Ovary (tissue), 9 donors: ENCODE measurements around the gene PATJ. TPM values are rescaled to one million over a fixed set of nuclear protein-coding genes. Genes with fewer than 3 reads are reported as not detected.

ENCODE experiments used
- DNase-seq, 5 donors: peaks; one replicate each; pipeline ENCODE4 v3.0.0-alpha.2; 2019 to 2020
- H3K27ac ChIP-seq, 2 donors: fragments of 200-600 bp; one replicate each; pipeline versions ENCODE4 v1.5.1 to v1.8.0; 2019 to 2022
- H3K27me3 ChIP-seq: fragments of 200-600 bp; one replicate; pipeline ENCODE4 v1.8.0; 2022
- H3K36me3 ChIP-seq: fragments of 200-600 bp; sonication (generic); one replicate; pipeline ENCODE4 v1.5.1; 2019
- H3K4me1 ChIP-seq: one replicate; pipeline ENCODE4 v1.8.1; 2013; ENCODE audit warnings: mild to moderate bottlenecking, moderate library complexity; ENCODE audit not compliant: insufficient read depth
- H3K4me3 ChIP-seq: fragments of 200-600 bp; sonication (generic); one replicate; pipeline ENCODE4 v1.5.1; 2017
- H3K9me3 ChIP-seq, 2 donors: fragments of 200-600 bp in 1 of 2; sonication (generic) in 1 of 2; one replicate each; pipeline versions ENCODE4 v1.5.1 to v1.8.1; 2013 to 2019; ENCODE audit warnings: mild to moderate bottlenecking in 1 of 2, moderate library complexity in 1 of 2
- EP300 ChIP-seq: sonication (generic); formaldehyde crosslinking; IDR thresholded peaks from one replicate; pipeline ENCODE4 v1.6.1; 2017; ENCODE audit warnings: antibody characterized with exemption
- POLR2A ChIP-seq: fragments of 450-650 bp; IDR thresholded peaks from one replicate; pipeline ENCODE4 v1.6.1; 2017; ENCODE audit warnings: antibody characterized with exemption, mild to moderate bottlenecking, moderate library complexity
- WGBS, 3 donors: extraction: QIAGEN DNeasy Blood & Tissue Kit in 1 of 3; methylation state at CpG; one replicate each; pipeline versions ENCODE4 v1.1.5 to v1.1.7; 2013 to 2017; 5-methylcytosine and 5-hydroxymethylcytosine counted together
- intact Hi-C, 4 donors: fragments of 100-400 bp; cut with DNase I; formaldehyde crosslinking; loops; one replicate each; pipeline versions ENCODE4 v1.11.0 to v1.15.1; 2022 to 2023
- polyA plus RNA-seq, 2 donors: library from polyadenylated mRNA; stranded (reverse); fragments of 200-250 nt in 1 of 2; fragments of 350-450 nt in 1 of 2; fragmentation: Illumina TruSeq in 1 of 2; extraction: RNeasy Lipid Tissue Mini Kit (QIAGEN cat#74804) in 1 of 2; gene quantifications; one replicate each; pipeline ENCODE4 v1.2.3, GENCODE V29; 2013 to 2014
- total RNA-seq, 7 donors: library from RNA; depleted of rRNA in 2 of 7; stranded (reverse); fragments of >200 nt in 2 of 7; fragmentation: NEBNext Ultra II Directional in 3 of 7; extraction: Animal tissue kit (Norgen Biotek cat#: 25700) in 3 of 7; gene quantifications; one replicate each; pipeline versions ENCODE4 v1.1.0 to v1.2.4, GENCODE V29; 2016 to 2023
- TF ChIP-seq, protein P1 (sequence below), 3 donors: fragments of 450-650 bp in 2 of 3; fragments of 200-600 bp in 1 of 3; IDR thresholded peaks; one replicate each; pipeline versions ENCODE4 v1.5.1 to v1.8.0; 2016 to 2022; ENCODE audit warnings: antibody characterized with exemption in 3 of 3, mild to moderate bottlenecking in 1 of 3
- donor health status: DM: no; HTN: no; CAD: no; lungs with moderate emphysema.
- donor health status: DM: no; HTN: no; CAD: no.
- donor health status: Bipolar disorder and iron deficiency.
- donor health status: DM: yes; HTN: yes; CAD: no.
- donor health status: DM: no; HTN: no; CAD: no.
- donor health status: DM: yes; HTN: yes; CAD: no.

The PATJ gene
- total and polyA plus RNA-seq, 9 donors: 7.6 to 60.1 (median 25.5) TPM

DNA sequence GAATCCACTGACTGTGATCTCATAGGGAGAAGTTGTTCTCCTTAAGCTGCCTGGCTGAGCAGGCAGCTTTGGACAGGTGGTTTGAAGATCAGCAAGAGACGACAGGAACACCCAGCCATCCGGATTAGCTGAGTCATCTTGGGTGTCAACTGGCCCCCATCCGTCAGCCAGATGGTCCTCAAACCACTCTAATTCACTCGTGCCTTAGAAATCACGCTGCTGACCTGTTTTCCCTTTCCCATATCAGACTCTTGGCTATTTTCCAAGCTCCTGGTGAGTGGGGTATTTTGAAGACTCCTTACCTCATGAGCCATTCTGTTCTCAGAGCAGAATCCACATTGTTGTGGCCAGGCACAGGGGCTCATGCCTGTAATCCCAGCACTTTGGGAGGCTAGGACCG lies 303.3 kb downstream of the PATJ start:
- no peaks in the 10 kb centered on the region for H3K9me3 ChIP-seq
- H3K4me1 ChIP-seq: no peaks in the 10 kb centered on the region
- H3K36me3 ChIP-seq: no peaks in the 10 kb centered on the region
- TF ChIP-seq EP300: no peak
- TF ChIP-seq POLR2A: no peak
- TF ChIP-seq, protein P1, sequence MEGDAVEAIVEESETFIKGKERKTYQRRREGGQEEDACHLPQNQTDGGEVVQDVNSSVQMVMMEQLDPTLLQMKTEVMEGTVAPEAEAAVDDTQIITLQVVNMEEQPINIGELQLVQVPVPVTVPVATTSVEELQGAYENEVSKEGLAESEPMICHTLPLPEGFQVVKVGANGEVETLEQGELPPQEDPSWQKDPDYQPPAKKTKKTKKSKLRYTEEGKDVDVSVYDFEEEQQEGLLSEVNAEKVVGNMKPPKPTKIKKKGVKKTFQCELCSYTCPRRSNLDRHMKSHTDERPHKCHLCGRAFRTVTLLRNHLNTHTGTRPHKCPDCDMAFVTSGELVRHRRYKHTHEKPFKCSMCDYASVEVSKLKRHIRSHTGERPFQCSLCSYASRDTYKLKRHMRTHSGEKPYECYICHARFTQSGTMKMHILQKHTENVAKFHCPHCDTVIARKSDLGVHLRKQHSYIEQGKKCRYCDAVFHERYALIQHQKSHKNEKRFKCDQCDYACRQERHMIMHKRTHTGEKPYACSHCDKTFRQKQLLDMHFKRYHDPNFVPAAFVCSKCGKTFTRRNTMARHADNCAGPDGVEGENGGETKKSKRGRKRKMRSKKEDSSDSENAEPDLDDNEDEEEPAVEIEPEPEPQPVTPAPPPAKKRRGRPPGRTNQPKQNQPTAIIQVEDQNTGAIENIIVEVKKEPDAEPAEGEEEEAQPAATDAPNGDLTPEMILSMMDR (IDR thresholded peaks at IDR 0.05): no peak
- H3K4me3 ChIP-seq: no peak overlapping the region
- 46 to 59% (median 50%) methylated on average over 6 of the region's 6 CpGs for WGBS, 3 donors
- DNase-seq: no peak
- intact Hi-C loops: no loop called here
- no peaks in the 10 kb centered on the region for H3K27me3 ChIP-seq
- no peak overlapping the region for H3K27ac ChIP-seq

DNA sequence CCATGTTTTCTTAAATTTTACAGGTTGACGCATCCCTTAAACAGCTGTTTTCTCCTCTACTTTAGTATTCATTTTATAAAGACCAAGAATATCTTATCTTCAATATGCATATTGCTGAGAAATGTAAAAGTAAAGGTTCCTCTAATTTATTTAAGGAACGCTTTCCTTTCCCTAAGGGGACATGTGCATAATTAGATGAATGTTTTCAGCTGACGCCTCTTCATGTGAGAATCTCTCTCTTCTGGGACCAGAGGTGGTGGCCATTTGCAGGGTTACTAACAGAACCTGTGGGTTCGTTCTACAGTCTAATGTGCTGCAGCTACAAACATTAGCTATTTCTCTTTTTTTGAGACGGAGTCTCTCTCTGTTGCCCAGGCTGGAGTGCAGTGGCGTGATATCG lies 304.6 kb downstream of the PATJ start:
- TF ChIP-seq EP300 (no peak), POLR2A (no peak)
- TF ChIP-seq, protein P1 (IDR thresholded peaks at IDR 0.05): no peak
- no peak for DNase-seq
- intact Hi-C loops: no loop called here
- Histone ChIP-seq H3K36me3 (no peaks in the 10 kb centered on the region), H3K27me3 (no peaks in the 10 kb centered on the region), H3K27ac (no peak overlapping the region), H3K9me3 (no peaks in the 10 kb centered on the region), H3K4me1 (no peaks in the 10 kb centered on the region), H3K4me3 (no peak overlapping the region)
- WGBS, 3 donors: 95 to 99% (median 98%) methylated on average over 7 of the region's 7 CpGs

DNA sequence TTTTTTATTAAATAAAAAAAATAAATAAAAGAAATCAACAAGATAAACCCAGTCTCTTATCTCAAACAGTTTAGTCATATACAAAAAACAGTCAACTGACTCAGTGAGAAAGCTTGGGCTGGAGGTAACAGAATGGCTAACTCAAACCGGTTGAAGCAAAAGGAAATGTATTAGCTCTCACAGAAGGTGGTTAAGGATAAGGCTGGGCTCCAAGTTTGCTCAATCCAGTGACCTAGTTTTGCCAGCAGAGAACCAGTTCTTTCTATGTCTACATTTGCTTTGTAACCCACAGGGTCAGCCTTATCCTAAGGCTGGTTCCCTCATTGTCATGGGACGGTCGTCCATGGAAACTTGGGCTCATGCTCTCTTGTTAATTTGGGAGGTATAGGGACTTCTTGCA lies 307.9 kb downstream of the PATJ start:
- H3K27ac ChIP-seq: no peak overlapping the region
- H3K4me3 ChIP-seq: no peak overlapping the region
- TF ChIP-seq POLR2A (no peak), EP300 (no peak)
- TF ChIP-seq, protein P1 (IDR thresholded peaks at IDR 0.05): no peak
- H3K4me1 ChIP-seq: no peaks in the 10 kb centered on the region
- no peaks in the 10 kb centered on the region for H3K36me3 ChIP-seq
- no peaks in the 10 kb centered on the region for H3K9me3 ChIP-seq
- no peaks in the 10 kb centered on the region for H3K27me3 ChIP-seq
- intact Hi-C loops: no loop called here
- 87 to 93% (median 92%) methylated on average over 3 of the region's 3 CpGs for WGBS, 3 donors
- DNase-seq: no peak

DNA sequence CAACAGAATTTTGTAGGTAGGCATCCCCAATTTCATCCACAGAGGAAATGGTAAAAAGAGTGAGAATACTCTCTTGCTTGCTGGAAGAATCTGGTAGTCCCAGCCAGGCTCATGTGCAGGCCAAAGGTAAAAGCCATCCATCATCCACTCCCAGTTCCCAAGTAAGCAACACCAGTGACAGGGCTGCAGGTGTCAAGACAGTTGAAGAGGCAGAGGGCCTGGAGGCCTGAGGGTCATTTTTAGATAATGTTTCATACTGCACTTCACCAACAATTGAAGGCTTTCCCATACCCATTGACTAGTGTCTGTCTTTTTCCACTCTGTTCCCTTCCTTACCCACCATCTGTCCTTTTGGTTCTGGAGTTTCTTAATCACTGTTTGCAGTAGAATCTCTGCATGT lies 310.7 kb downstream of the PATJ start:
- TF ChIP-seq EP300 (no peak), POLR2A (no peak)
- TF ChIP-seq, protein P1 (IDR thresholded peaks at IDR 0.05): no peak
- Histone ChIP-seq H3K4me3 (no peak overlapping the region), H3K9me3 (no peaks in the 10 kb centered on the region), H3K27ac (no peak overlapping the region), H3K36me3 (no peaks in the 10 kb centered on the region), H3K27me3 (no peaks in the 10 kb centered on the region), H3K4me1 (no peaks in the 10 kb centered on the region)
- DNase-seq: no peak
- intact Hi-C loops: no loop called here

DNA sequence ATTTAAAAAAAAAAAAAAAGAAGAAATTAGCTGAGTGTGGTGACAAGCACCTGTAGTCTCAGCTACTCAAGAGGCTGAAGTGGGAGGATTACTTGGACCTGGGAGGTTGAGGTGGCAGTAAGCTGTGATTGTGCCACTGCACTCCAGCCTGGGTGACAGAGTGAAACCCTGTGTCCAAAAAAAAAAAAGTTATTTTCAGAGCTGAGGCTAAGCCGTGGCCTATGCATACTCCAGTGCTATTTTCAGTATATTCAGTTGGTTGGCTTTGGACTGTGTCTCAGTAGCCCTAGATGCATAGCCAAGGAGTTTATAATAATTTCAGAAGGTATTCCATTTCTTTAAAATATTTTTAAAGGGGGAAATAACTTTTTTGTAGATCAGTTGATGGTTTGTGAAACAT lies 311.9 kb downstream of the PATJ start:
- TF ChIP-seq EP300 (no peak), POLR2A (no peak)
- TF ChIP-seq, protein P1 (IDR thresholded peaks at IDR 0.05): no peak
- WGBS, 3 donors: 85 to 89% (median 88%) methylated on average over 1 of the region's 1 CpG
- Histone ChIP-seq H3K27me3 (no peaks in the 10 kb centered on the region), H3K4me3 (no peak overlapping the region), H3K9me3 (no peaks in the 10 kb centered on the region), H3K36me3 (no peaks in the 10 kb centered on the region), H3K27ac (no peak overlapping the region), H3K4me1 (no peaks in the 10 kb centered on the region)
- DNase-seq: no peak
- intact Hi-C loops: no loop called here
